Glomerular visceral epithelial cell (primary cell): ENCODE data around the gene MDM2.
"Not testable (repeated sequence)": the region's sequence is repeated elsewhere in the genome, so short reads cannot be mapped to it uniquely, and the experiment has no call there.

Source experiments
- DNase-seq: peaks from one replicate; pipeline ENCODE4 v3.0.0-alpha.2; 2016; ENCODE audit errors: extremely low spot score

Gene MDM2

GRCh38 chr12:68805592-68806120, 2.3 kb upstream of the MDM2 start:
- no peak for DNase-seq

- DNase-seq: no peak
Observed at GRCh38 chr12:68806488-68807237, 1.3 kb upstream of the MDM2 start.

- DNase-seq: not testable (repeated sequence)
Observed at GRCh38 chr12:68807274-68807575, 752 bp upstream of the MDM2 start.

GRCh38 chr12:68808388-68809189, 612 bp downstream of the MDM2 start:
- peak; percentile 93 for DNase-seq

GRCh38 chr12:68809190-68810026, 1.4 kb downstream of the MDM2 start:
- DNase-seq: no peak

- not testable (repeated sequence) for DNase-seq
Observed at GRCh38 chr12:68810027-68810389, 2.0 kb downstream of the MDM2 start.

- DNase-seq: not testable (repeated sequence)
Observed at GRCh38 chr12:68811573-68811972, 3.6 kb downstream of the MDM2 start.

GRCh38 chr12:68812553-68813241, 4.7 kb downstream of the MDM2 start:
- no peak for DNase-seq

- DNase-seq: no peak
Observed at GRCh38 chr12:68813242-68813593, 5.2 kb downstream of the MDM2 start.

- DNase-seq: no peak
Observed at GRCh38 chr12:68814490-68815231, 6.7 kb downstream of the MDM2 start.

GRCh38 chr12:68815232-68815927, 7.4 kb downstream of the MDM2 start:
- DNase-seq: no peak

GRCh38 chr12:68815928-68816800, 8.2 kb downstream of the MDM2 start:
- no peak for DNase-seq

- DNase-seq: not testable (repeated sequence)
Observed at GRCh38 chr12:68819481-68819880, 11.5 kb downstream of the MDM2 start.

- peak; percentile 34 for DNase-seq
Observed at GRCh38 chr12:68821357-68822188, 13.6 kb downstream of the MDM2 start.

GRCh38 chr12:68823696-68824095, 15.7 kb downstream of the MDM2 start:
- peak; percentile 51 for DNase-seq

GRCh38 chr12:68824131-68824530, 16.2 kb downstream of the MDM2 start:
- DNase-seq: no peak

GRCh38 chr12:68824597-68825250, 16.7 kb downstream of the MDM2 start:
- no peak for DNase-seq
